GM23338 (cell line): ENCODE results near the gene PRSS56. TPM values are rescaled to one million over a fixed set of nuclear protein-coding genes. Genes with fewer than 3 reads are reported as not detected.

Experiments used
- ATAC-seq: fragments of 200-7000 bp; cut with Tn5 transposase; 3 replicates; pipeline ENCODE4 v1.9.1; 2020
- DNase-seq: peaks from one replicate; pipeline ENCODE4 v3.0.0-alpha.2; 2015; ENCODE audit warnings: low spot score
- H2AFZ ChIP-seq: fragments of 200-600 bp; sonication (generic); 2 replicates; pipeline ENCODE4 v1.8.0; 2016; ENCODE audit warnings: antibody characterized with exemption, mild to moderate bottlenecking, moderate library complexity
- H3F3A ChIP-seq: fragments of 200-600 bp; sonication (generic); replicated peaks from 2 replicates; pipeline ENCODE4 v1.8.0; 2017; ENCODE audit warnings: antibody characterized with exemption, mixed run types, low read depth
- H3K27ac ChIP-seq: fragments of 200-600 bp; sonication (generic); 2 replicates; pipeline ENCODE4 v1.6.1; 2016; ENCODE audit warnings: low read depth
- H3K27me3 ChIP-seq: fragments of 200-600 bp; sonication (generic); 2 replicates; pipeline ENCODE4 v1.8.0; 2016; ENCODE audit warnings: mild to moderate bottlenecking, mixed run types, moderate library complexity; ENCODE audit not compliant: insufficient read depth
- H3K36me3 ChIP-seq: fragments of 200-600 bp; sonication (generic); 2 replicates; pipeline ENCODE4 v1.8.0; 2016; ENCODE audit warnings: mild to moderate bottlenecking; ENCODE audit not compliant: insufficient read depth
- H3K4me1 ChIP-seq: fragments of 200-600 bp; sonication (generic); 2 replicates; pipeline ENCODE4 v1.8.0; 2016; ENCODE audit warnings: mild to moderate bottlenecking, moderate library complexity; ENCODE audit not compliant: insufficient read depth
- H3K4me2 ChIP-seq: fragments of 200-600 bp; sonication (generic); 2 replicates; pipeline ENCODE4 v1.7.1; 2017; ENCODE audit warnings: mixed run types
- H3K4me3 ChIP-seq: fragments of 200-600 bp; sonication (generic); 2 replicates; pipeline ENCODE4 v1.6.1; 2016; ENCODE audit warnings: mixed run types
- H3K79me2 ChIP-seq: fragments of 200-600 bp; sonication (generic); replicated peaks from 2 replicates; pipeline ENCODE4 v1.8.0; 2017; ENCODE audit warnings: mild to moderate bottlenecking; ENCODE audit not compliant: insufficient read depth
- H3K9me2 ChIP-seq: fragments of 200-600 bp; sonication (generic); 2 replicates; pipeline ENCODE4 v1.8.0; 2017; ENCODE audit not compliant: insufficient read depth
- H4K20me1 ChIP-seq: fragments of 200-600 bp; sonication (generic); replicated peaks from 2 replicates; pipeline ENCODE4 v1.8.0; 2017; ENCODE audit warnings: mild to moderate bottlenecking; ENCODE audit not compliant: insufficient read depth
- H3K27ac Mint-ChIP-seq: 2 replicates; pipeline ENCODE4 v1.8.0; 2020; ENCODE audit warnings: inconsistent platforms, mild to moderate bottlenecking, moderate library complexity, mixed read lengths
- H3K27me3 Mint-ChIP-seq: 3 replicates; pipeline ENCODE4 v1.8.0; 2022; ENCODE audit warnings: low read depth, mild to moderate bottlenecking, moderate library complexity, mixed read lengths, inconsistent platforms; ENCODE audit not compliant: insufficient read depth, poor library complexity
- H3K36me3 Mint-ChIP-seq: 3 replicates; pipeline ENCODE4 v1.8.0; 2021; ENCODE audit warnings: low read depth, mild to moderate bottlenecking, inconsistent platforms, moderate library complexity, mixed read lengths
- H3K4me1 Mint-ChIP-seq: 3 replicates; pipeline ENCODE4 v1.8.0; 2020; ENCODE audit warnings: mild to moderate bottlenecking, inconsistent platforms, mixed read lengths
- H3K4me3 Mint-ChIP-seq: 3 replicates; pipeline ENCODE4 v1.8.0; 2021; ENCODE audit warnings: moderate library complexity, mild to moderate bottlenecking, inconsistent platforms, mixed read lengths
- H3K9me3 Mint-ChIP-seq: 3 replicates; pipeline ENCODE4 v1.8.0; 2020; ENCODE audit warnings: moderate library complexity, mild to moderate bottlenecking, inconsistent platforms, mixed read lengths
- CREB1 ChIP-seq: fragments of 250-450 bp; sonication (Bioruptor Pico); IDR thresholded peaks from 2 replicates; pipeline ENCODE4 v1.5.0; 2020; ENCODE audit warnings: low read depth, mild to moderate bottlenecking, moderate library complexity
- ETS1 ChIP-seq: IDR thresholded peaks from 2 replicates; pipeline ENCODE4 v1.6.1; 2016; ENCODE audit warnings: antibody characterized with exemption
- EZH2 ChIP-seq: fragments of 200-600 bp; sonication (generic); IDR thresholded peaks from one replicate; pipeline ENCODE4 v1.8.0; 2017; ENCODE audit warnings: antibody characterized with exemption, mild to moderate bottlenecking, low read depth; ENCODE audit not compliant: unreplicated experiment
- EZH2phosphoT487 ChIP-seq: fragments of 200-600 bp; sonication (generic); IDR thresholded peaks from one replicate; pipeline ENCODE4 v1.8.1; 2018; ENCODE audit warnings: antibody characterized with exemption; ENCODE audit not compliant: unreplicated experiment
- JUNB ChIP-seq: IDR thresholded peaks from one replicate; pipeline ENCODE4 v1.6.1; 2016; ENCODE audit warnings: antibody characterized with exemption; ENCODE audit not compliant: unreplicated experiment
- NANOG ChIP-seq: IDR thresholded peaks from 2 replicates; pipeline ENCODE4 v1.6.1; 2016; ENCODE audit warnings: antibody characterized with exemption, borderline replicate concordance
- POLR2AphosphoS5 ChIP-seq: IDR thresholded peaks from 2 replicates; pipeline ENCODE4 v1.6.1; 2016; ENCODE audit warnings: antibody characterized with exemption, low read depth
- STAT1 ChIP-seq: IDR thresholded peaks from one replicate; pipeline ENCODE4 v1.6.1; 2016; ENCODE audit warnings: antibody characterized with exemption; ENCODE audit not compliant: unreplicated experiment
- ZNF114 ChIP-seq: fragments of 250-450 bp; sonication (Bioruptor Pico); IDR thresholded peaks from 2 replicates; pipeline ENCODE4 v1.5.0; 2020; ENCODE audit warnings: mild to moderate bottlenecking, moderate library complexity
- ZNF331 ChIP-seq: fragments of 250-450 bp; sonication (Bioruptor Pico); IDR thresholded peaks from 2 replicates; pipeline ENCODE4 v1.5.0; 2020; ENCODE audit warnings: low read depth, mild to moderate bottlenecking, moderate library complexity
- polyA plus RNA-seq: library from polyadenylated mRNA; unstranded; fragments of >200 nt; fragmentation: Nextera tagmentation; extraction: Ambion mirVana; gene quantifications from 2 replicates; pipeline ENCODE4 v1.2.1, GENCODE V29; 2016
- total RNA-seq: library from RNA; depleted of rRNA; stranded (reverse); fragments of >200 nt; shearing (Covaris generic); gene quantifications from 2 replicates; pipeline ENCODE4 v1.2.3, GENCODE V29; 2014
- TF ChIP-seq, protein P1 (sequence below): IDR thresholded peaks from one replicate; pipeline ENCODE4 v1.6.1; 2018; ENCODE audit warnings: antibody characterized with exemption; ENCODE audit not compliant: unreplicated experiment
- TF ChIP-seq, protein P2 (sequence below): fragments of 250-450 bp; sonication (Bioruptor Pico); IDR thresholded peaks from 2 replicates; pipeline ENCODE4 v1.5.0; 2020; ENCODE audit warnings: mild to moderate bottlenecking, moderate library complexity

The PRSS56 gene
- total and polyA plus RNA-seq, 2 experiments from 2014 or later: 0.27 to 0.31 TPM

DNA sequence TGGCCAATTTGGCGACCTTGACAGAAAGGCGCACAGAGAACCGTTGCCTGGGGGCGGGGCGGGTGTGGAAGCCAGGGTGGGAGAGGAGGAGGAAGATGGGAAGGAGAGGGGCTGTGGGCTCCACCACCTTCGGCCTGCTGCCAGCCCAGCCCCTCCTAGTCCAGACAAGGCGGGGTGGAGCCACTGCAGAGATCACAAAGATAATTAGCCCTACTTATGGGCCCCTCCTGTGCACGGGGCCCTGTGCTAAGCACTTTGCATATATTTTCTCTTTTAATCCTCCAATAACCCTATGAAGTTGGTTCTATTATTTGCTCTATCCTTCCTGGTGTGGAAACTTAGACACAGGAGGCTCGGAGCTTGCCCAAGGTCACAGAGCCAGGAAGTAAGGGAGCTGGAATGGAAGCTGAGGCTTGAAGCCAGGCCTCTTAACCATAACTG lies 18.8 kb upstream of the PRSS56 start (continued):
- TF ChIP-seq, protein P1, sequence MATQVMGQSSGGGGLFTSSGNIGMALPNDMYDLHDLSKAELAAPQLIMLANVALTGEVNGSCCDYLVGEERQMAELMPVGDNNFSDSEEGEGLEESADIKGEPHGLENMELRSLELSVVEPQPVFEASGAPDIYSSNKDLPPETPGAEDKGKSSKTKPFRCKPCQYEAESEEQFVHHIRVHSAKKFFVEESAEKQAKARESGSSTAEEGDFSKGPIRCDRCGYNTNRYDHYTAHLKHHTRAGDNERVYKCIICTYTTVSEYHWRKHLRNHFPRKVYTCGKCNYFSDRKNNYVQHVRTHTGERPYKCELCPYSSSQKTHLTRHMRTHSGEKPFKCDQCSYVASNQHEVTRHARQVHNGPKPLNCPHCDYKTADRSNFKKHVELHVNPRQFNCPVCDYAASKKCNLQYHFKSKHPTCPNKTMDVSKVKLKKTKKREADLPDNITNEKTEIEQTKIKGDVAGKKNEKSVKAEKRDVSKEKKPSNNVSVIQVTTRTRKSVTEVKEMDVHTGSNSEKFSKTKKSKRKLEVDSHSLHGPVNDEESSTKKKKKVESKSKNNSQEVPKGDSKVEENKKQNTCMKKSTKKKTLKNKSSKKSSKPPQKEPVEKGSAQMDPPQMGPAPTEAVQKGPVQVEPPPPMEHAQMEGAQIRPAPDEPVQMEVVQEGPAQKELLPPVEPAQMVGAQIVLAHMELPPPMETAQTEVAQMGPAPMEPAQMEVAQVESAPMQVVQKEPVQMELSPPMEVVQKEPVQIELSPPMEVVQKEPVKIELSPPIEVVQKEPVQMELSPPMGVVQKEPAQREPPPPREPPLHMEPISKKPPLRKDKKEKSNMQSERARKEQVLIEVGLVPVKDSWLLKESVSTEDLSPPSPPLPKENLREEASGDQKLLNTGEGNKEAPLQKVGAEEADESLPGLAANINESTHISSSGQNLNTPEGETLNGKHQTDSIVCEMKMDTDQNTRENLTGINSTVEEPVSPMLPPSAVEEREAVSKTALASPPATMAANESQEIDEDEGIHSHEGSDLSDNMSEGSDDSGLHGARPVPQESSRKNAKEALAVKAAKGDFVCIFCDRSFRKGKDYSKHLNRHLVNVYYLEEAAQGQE: no peak
- no peak for TF ChIP-seq POLR2AphosphoS5

DNA sequence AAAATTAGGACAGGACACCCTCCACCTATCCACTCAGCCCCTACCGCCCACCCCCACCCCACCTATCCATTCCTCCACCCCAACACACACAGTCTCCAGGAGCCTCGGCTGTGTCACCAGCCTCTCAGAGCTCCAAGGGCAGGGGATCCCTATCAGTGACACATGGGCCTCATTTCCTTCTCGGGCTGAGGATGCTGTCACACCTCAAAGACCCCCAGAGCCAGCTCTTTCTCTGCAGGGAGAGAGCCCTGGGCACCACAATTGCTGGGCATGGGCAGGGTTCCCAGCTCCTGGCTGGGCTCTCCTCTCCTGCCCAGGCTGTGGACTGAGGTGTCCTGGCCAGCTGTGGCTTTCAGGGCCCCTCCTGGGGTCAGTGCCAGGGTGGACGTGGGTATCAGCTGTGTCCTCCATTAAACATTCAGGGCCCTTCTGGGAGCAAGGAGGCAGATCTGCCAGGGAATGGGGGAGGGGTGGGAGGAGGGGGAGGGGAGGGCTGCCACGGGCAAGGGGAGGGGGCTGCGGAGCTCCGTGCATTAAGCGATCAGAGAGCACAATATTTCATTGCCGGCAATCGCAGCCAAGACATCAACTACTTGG lies 18.3 kb upstream of the PRSS56 start:
- Histone ChIP-seq H3K4me3 (peak overlapping the region; percentile 72), H3K9me2 (no peaks in the 10 kb centered on the region), H3K27ac (no peak overlapping the region), H3K36me3 (no peaks in the 10 kb centered on the region), H2AFZ (no peak overlapping the region), H4K20me1 (no peaks in the 10 kb centered on the region), H3K79me2 (no peaks in the 10 kb centered on the region), H3K27me3 (peaks cover 46% of the 10 kb centered on the region), H3K4me1 (peaks cover 21% of the 10 kb centered on the region; the same call in 1 of the 2 replicates), H3F3A (no peaks in the 10 kb centered on the region; the same call in 1 of the 2 replicates), H3K4me2 (peak overlapping the region; percentile 93)
- no peak overlapping the region for H3K27ac Mint-ChIP-seq
- H3K4me1 Mint-ChIP-seq: peaks cover 33% of the 10 kb centered on the region
- ATAC-seq (no peak), DNase-seq (no peak)
- no peaks in the 10 kb centered on the region for H3K9me3 Mint-ChIP-seq
- no peaks in the 10 kb centered on the region for H3K36me3 Mint-ChIP-seq
- H3K4me3 Mint-ChIP-seq: peak overlapping the region; percentile 81
- H3K27me3 Mint-ChIP-seq: peaks cover 59% of the 10 kb centered on the region
- no peak for TF ChIP-seq EZH2
- no peak for TF ChIP-seq JUNB
- no peak for TF ChIP-seq ZNF331 (CRISPR knock-in tag)
- no peak for TF ChIP-seq CREB1 (CRISPR knock-in tag)
- TF ChIP-seq EZH2phosphoT487: no peak
- TF ChIP-seq ZNF114: no peak
- no peak for TF ChIP-seq ETS1
- TF ChIP-seq POLR2AphosphoS5: no peak
- TF ChIP-seq, protein P2, sequence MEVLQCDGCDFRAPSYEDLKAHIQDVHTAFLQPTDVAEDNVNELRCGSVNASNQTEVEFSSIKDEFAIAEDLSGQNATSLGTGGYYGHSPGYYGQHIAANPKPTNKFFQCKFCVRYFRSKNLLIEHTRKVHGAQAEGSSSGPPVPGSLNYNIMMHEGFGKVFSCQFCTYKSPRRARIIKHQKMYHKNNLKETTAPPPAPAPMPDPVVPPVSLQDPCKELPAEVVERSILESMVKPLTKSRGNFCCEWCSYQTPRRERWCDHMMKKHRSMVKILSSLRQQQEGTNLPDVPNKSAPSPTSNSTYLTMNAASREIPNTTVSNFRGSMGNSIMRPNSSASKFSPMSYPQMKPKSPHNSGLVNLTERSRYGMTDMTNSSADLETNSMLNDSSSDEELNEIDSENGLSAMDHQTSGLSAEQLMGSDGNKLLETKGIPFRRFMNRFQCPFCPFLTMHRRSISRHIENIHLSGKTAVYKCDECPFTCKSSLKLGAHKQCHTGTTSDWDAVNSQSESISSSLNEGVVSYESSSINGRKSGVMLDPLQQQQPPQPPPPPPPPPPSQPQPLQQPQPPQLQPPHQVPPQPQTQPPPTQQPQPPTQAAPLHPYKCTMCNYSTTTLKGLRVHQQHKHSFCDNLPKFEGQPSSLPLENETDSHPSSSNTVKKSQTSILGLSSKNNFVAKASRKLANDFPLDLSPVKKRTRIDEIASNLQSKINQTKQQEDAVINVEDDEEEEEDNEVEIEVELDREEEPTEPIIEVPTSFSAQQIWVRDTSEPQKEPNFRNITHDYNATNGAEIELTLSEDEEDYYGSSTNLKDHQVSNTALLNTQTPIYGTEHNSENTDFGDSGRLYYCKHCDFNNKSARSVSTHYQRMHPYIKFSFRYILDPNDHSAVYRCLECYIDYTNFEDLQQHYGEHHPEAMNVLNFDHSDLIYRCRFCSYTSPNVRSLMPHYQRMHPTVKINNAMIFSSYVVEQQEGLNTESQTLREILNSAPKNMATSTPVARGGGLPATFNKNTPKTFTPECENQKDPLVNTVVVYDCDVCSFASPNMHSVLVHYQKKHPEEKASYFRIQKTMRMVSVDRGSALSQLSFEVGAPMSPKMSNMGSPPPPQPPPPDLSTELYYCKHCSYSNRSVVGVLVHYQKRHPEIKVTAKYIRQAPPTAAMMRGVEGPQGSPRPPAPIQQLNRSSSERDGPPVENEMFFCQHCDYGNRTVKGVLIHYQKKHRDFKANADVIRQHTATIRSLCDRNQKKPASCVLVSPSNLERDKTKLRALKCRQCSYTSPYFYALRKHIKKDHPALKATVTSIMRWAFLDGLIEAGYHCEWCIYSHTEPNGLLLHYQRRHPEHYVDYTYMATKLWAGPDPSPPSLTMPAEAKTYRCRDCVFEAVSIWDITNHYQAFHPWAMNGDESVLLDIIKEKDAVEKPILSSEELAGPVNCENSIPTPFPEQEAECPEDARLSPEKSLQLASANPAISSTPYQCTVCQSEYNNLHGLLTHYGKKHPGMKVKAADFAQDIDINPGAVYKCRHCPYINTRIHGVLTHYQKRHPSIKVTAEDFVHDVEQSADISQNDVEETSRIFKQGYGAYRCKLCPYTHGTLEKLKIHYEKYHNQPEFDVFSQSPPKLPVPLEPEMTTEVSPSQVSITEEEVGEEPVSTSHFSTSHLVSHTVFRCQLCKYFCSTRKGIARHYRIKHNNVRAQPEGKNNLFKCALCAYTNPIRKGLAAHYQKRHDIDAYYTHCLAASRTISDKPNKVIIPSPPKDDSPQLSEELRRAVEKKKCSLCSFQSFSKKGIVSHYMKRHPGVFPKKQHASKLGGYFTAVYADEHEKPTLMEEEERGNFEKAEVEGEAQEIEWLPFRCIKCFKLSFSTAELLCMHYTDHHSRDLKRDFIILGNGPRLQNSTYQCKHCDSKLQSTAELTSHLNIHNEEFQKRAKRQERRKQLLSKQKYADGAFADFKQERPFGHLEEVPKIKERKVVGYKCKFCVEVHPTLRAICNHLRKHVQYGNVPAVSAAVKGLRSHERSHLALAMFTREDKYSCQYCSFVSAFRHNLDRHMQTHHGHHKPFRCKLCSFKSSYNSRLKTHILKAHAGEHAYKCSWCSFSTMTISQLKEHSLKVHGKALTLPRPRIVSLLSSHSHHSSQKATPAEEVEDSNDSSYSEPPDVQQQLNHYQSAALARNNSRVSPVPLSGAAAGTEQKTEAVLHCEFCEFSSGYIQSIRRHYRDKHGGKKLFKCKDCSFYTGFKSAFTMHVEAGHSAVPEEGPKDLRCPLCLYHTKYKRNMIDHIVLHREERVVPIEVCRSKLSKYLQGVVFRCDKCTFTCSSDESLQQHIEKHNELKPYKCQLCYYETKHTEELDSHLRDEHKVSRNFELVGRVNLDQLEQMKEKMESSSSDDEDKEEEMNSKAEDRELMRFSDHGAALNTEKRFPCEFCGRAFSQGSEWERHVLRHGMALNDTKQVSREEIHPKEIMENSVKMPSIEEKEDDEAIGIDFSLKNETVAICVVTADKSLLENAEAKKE (CRISPR knock-in tag): no peak
- no peak for TF ChIP-seq NANOG
- TF ChIP-seq STAT1: no peak
